GM23338 (cell line): ENCODE results near the gene PDE4D.

Experiments used
- CREB1 ChIP-seq: fragments of 250-450 bp; sonication (Bioruptor Pico); IDR thresholded peaks from 2 replicates; pipeline ENCODE4 v1.5.0; 2020; ENCODE audit warnings: low read depth, mild to moderate bottlenecking, moderate library complexity
- CTCF ChIP-seq, 2 experiments: fragments of 200-600 bp in 1 of 2; sonication (generic) in 1 of 2; conservative IDR thresholded peaks; 2 replicates each; pipeline versions ENCODE4 v1.5.1 to v1.6.1; 2016 to 2017; ENCODE audit warnings: antibody characterized with exemption in 2 of 2, low read depth in 2 of 2, mild to moderate bottlenecking in 2 of 2, moderate library complexity in 1 of 2
- ETS1 ChIP-seq: IDR thresholded peaks from 2 replicates; pipeline ENCODE4 v1.6.1; 2016; ENCODE audit warnings: antibody characterized with exemption
- EZH2 ChIP-seq: fragments of 200-600 bp; sonication (generic); IDR thresholded peaks from one replicate; pipeline ENCODE4 v1.8.0; 2017; ENCODE audit warnings: antibody characterized with exemption, mild to moderate bottlenecking, low read depth; ENCODE audit not compliant: unreplicated experiment
- EZH2phosphoT487 ChIP-seq: fragments of 200-600 bp; sonication (generic); IDR thresholded peaks from one replicate; pipeline ENCODE4 v1.8.1; 2018; ENCODE audit warnings: antibody characterized with exemption; ENCODE audit not compliant: unreplicated experiment
- JUNB ChIP-seq: IDR thresholded peaks from one replicate; pipeline ENCODE4 v1.6.1; 2016; ENCODE audit warnings: antibody characterized with exemption; ENCODE audit not compliant: unreplicated experiment
- NANOG ChIP-seq: IDR thresholded peaks from 2 replicates; pipeline ENCODE4 v1.6.1; 2016; ENCODE audit warnings: antibody characterized with exemption, borderline replicate concordance
- POLR2AphosphoS5 ChIP-seq: IDR thresholded peaks from 2 replicates; pipeline ENCODE4 v1.6.1; 2016; ENCODE audit warnings: antibody characterized with exemption, low read depth
- REST ChIP-seq: IDR thresholded peaks from one replicate; pipeline ENCODE4 v1.6.1; 2018; ENCODE audit warnings: antibody characterized with exemption; ENCODE audit not compliant: unreplicated experiment
- STAT1 ChIP-seq: IDR thresholded peaks from one replicate; pipeline ENCODE4 v1.6.1; 2016; ENCODE audit warnings: antibody characterized with exemption; ENCODE audit not compliant: unreplicated experiment
- ZNF114 ChIP-seq: fragments of 250-450 bp; sonication (Bioruptor Pico); IDR thresholded peaks from 2 replicates; pipeline ENCODE4 v1.5.0; 2020; ENCODE audit warnings: mild to moderate bottlenecking, moderate library complexity

- TF ChIP-seq POLR2AphosphoS5 (no peak), CTCF (conservative IDR thresholded peaks at IDR 0.05; ENCODE audit: low read depth in 2 of 2) (no peak), EZH2 (no peak), EZH2phosphoT487 (no peak), ZNF114 (CRISPR knock-in tag) (no peak), CREB1 (CRISPR knock-in tag) (no peak), JUNB (no peak), STAT1 (no peak), ETS1 (no peak), NANOG (no peak), REST (no peak)
Measured at GRCh38 chr5:59491945-59492344, 401.6 kb downstream of the PDE4D start.
